Sciatic nerve (tissue), 2 donors: ENCODE measurements around the gene ACTR6. TPM values are rescaled to one million over a fixed set of nuclear protein-coding genes. Genes with fewer than 3 reads are reported as not detected.
A peak's percentile ranks its signal among the peaks of the same experiment; 100 is the strongest.
"Not testable (repeated sequence)": the region's sequence is repeated elsewhere in the genome, so short reads cannot be mapped to it uniquely, and the experiment has no call there.

Experiments
- ATAC-seq: fragments of 200-7000 bp; cut with Tn5 transposase; one replicate; pipeline ENCODE4 v1.9.1; 2020; ENCODE audit warnings: mild to moderate bottlenecking, moderate library complexity
- DNase-seq: peaks from one replicate; pipeline ENCODE4 v3.0.0-alpha.2; 2020; ENCODE audit warnings: low spot score
- intact Hi-C: fragments of 100-400 bp; cut with DNase I; formaldehyde crosslinking; loops from one replicate; pipeline ENCODE4 v1.14.2; 2022
- total RNA-seq: library from RNA; stranded (reverse); fragmentation: NEBNext Ultra II Directional; extraction: Animal tissue kit (Norgen Biotek cat#: 25700); gene quantifications from one replicate; pipeline ENCODE4 v1.2.1, GENCODE V29; 2021
- donor health status: DM: no; HTN: no; CAD: no.
- donor health status: DM: no; HTN: no; CAD: no.

The ACTR6 gene
- total RNA-seq, 1 donor from 2014 or later = 32.3 TPM

DNA sequence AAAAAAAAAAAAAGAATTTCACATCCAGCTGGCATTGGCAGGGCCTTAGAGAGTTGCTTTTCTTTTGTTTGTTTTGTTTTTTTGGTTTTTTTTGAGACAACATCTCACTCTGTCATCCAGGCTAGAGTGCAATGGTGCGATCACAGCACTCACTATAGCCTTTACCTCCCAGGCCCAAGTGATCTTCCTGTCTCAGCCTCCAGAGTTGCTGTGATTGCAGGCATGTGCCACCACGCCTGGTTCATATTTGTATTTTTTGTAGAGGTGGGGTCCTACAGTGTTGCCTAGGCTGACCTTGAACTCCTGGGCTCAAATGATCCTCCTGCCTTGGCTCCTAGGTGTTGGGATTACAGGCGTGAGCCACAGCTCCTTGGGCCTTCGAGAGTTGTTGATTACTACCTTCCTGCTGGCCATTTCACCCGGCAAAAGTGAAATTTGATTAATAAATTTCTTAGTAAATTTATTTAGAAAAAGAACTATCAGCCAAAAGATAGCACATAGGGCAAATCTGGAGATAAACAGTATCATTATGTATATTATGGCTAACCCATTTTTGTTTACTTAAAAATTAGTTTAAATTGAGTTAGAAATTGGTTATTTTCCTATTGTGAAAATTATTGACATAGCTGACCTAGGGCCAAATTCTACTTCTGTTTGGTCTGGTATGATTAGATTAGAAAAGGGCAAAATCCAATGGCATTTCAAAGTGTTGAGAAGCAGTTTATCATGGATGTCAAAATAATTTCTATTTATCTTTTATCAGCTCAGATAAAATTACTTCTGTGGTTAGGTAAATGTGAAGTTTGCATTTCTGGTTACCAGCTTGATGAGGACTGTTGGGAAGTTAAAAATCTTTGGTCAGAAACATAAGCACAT is 12.6 kb downstream of the ACTR6 start:
- intact Hi-C loops = no loop called here
- DNase-seq (no peak), ATAC-seq (no peak)

DNA sequence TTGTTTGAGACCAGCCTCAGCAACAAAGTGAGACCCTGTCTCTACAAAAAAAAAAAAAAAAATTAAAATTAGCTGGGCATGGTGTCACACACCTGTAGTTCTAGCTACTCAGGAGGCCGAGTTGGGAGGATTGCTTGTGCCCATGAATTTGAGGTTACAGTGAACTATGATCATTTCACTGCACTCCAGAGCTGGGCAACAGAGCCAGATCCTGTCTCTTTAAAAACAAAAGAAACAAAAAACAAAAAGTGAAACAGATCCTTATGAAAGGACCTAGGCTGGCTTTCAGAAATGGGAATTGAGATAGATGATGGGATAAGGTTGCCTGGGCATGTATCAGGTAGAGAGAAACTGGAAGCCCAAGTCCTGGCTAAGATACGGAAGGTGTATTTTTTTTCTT is 13.9 kb downstream of the ACTR6 start:
- DNase-seq (no peak), ATAC-seq (no peak)
- intact Hi-C loops = no loop called here

DNA sequence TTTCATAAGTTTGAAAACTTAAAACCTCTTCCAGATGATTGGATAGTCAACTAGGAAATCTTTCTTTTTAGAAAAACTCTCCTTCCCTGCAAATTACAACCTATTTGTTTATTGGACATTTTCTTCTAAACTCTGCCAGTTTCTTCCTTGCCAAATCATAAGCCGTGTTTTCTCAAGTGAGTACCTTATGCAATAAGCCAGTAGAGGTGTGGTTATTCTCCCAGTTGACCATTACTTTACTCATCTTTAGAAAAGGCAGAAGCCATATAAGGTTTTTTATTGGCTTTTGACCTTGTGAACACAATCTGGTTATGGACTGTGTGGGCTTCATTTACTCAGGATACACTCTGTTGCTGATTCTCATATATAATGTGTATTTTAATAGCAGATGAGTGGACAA is 14.6 kb downstream of the ACTR6 start:
- intact Hi-C loops = no loop called here
- DNase-seq (no peak), ATAC-seq (peak; percentile 83)

DNA sequence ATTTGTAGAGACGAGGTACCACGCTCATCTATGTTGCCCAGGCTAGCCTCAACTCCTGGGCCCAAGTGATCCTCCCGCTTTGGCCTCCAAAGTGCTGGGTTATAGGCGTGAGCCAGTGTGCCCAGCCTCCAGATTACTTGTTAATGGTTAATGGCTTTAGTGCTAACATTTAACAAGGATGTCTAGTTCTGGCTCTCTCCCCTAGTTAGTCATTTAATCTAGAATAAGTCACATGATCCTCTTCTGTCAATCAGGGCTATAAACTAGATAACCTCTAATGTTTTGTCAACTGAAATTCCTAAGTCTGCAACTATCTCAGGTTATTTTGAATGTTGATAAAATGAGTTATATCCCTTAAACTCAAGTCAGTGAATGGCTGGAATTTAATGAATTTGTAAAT is 15.7 kb downstream of the ACTR6 start:
- intact Hi-C loops = no loop called here
- ATAC-seq = no peak
- no peak for DNase-seq

DNA sequence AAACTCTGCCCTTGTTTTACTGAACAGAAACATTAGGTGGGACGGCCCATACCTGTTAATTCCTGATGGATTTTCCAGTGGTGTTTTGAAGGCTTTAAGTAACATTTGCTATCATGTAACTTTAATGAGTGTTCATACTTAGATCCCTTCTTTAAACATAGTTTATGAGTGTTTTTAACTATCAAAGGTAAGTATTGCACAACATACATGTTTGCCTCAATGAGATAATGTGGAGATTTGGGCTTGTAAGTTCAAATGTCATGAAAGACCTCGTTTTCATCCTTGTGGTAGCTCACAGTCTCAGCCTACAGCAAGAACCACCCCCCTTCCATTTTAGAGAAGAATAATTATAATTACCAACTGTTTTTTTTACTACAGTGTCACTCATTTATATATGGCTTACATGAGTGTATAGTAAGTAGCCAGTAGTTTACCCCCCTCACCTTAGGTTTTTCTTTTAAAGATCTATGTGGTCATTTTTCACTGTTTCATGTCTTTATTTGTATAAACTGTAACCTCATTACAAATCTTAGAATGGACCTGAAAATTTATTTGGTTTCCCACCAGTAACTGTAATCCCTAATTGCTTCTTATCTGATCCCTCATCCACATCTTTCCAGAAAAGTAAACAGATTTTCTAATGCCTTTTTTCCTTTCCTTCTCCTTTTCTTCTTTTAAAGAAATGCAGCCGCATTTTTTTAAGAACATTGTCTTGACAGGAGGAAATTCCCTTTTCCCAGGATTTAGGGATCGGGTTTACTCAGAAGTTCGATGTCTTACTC is 18.9 kb downstream of the ACTR6 start:
- intact Hi-C loops = no loop called here
- ATAC-seq (no peak), DNase-seq (no peak)

DNA sequence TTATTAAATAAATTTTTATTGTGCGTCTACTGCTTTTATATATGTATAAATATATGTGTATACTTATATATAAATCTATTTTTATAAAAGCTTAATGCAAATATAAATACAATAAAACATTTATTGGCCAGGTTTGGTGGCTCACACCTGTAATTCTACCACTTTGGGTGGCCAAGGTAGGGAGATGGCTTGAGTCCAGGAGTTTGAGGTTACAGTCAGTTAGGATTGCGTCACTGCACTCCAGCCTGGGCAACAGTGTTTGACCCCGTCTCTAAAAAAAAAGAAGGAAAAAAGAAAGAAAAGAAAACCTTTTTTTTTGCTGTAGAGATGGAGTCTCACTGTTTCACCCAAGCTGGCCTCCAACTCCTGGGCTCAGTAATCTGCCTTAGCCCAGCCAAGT is 20.9 kb downstream of the ACTR6 start:
- DNase-seq = no peak
- intact Hi-C loops = no loop called here
- ATAC-seq = no peak

DNA sequence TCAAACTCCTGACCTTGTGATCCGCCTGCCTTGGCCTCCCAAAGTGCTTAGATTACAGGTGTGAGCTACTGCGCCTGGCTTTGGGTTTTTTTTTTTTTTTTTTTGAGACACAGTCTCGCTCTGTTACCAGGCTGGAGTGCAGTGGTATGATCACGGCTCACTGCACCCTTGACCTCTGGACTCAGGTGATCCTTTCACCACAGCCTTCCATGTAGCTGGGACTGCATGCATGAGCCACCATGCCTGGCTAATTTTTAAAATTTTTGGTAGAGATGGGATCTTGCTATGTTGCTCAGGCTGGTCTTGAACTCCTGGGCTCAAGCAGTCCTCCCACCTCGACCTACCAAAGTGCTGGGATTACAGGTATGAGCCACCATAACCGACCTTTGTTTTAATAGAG is 21.6 kb downstream of the ACTR6 start:
- ATAC-seq = not testable (repeated sequence)

DNA sequence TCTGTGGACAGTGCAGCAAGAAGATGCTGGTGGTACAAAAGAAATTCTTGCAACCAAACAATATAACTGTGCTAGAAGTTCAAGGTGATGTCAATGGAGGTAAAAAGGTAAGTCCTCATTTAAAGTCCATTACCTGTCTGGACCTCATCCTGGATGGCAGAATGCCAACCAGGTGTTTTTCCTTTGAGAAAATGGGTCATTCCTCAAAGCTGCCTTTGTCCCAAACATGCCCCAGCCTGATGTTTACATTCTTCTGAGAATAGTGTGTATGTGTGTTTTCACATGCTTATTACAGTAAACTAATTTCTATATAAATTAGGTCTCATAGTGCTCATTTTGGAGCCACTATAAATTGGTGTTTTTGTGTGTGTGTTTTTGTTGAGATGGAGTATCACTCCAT is 24.9 kb downstream of the ACTR6 start:
- DNase-seq = no peak
- ATAC-seq = no peak
- intact Hi-C loops = no loop called here

More for the DNA sequence above, 21.6 kb downstream of the ACTR6 start:
- intact Hi-C loops, DNase-seq: not testable (repeated sequence)

DNA sequence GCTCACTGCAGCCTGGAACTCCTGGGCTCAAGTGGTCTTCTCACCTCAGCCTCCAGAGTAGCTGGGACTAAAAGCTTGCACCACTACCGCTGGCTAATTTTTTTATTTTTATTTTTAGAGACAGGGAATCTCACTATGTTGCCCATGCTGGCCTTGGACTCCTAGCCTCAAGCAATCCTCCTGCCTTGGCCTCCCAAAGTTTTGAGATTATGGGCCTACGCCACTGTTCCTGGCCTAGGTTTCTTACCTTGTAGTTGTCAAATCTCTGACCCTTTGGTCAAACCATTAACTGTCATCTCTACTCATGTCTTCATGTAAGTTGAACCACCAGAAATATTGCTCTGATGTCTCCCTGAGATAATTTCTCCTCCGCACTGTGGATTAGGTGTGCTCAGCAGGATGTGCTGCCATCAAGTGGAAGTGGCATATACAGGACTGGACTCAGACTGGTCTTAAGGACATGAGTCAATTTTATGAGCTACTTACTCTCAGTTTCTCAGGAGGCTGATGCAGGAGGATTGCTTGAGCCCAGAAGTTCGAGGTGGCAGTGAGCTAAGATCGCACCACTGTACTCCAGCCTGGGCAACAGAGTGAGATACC is 28.5 kb downstream of the ACTR6 start:
- intact Hi-C loops = no loop called here
- ATAC-seq (no peak), DNase-seq (no peak)

DNA sequence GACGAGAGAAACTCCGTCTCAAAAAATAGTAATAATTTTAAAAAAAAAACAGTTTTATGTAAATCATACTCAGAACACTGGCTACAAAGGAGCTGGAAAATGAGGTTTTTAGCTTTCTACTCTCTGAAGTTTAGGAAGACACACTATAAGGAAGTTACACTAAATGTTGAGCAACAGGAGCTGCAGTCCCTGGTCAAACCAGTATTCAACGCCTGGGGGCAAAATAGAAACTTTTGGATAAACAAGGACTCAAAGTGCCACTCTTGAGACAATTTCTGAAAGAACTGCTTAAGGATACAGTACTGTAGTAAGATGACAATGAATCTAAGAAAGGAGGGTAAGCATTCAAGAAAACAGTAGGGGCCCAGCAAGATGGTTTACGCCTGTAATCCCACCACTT is 29.3 kb downstream of the ACTR6 start:
- no peak for ATAC-seq
- intact Hi-C loops = no loop called here

DNA sequence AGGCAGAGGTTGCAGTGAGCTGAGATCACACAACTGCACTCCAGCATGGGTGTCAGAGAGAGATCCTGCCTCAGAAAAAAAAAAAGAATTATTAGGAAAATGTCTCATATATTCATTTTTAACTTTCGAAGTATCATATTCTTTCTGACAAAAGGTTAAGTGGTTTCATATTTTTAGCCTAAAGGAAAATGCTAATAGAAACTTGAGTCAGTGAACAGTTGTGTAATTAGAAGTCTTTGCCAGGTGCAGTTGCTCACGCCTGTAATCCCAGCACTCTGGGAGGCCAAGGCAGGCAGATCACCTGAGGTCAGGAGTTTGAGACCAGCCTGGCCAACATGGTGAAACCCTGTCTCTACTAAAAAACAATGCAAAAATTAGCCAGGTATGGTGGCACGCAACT is 31.3 kb downstream of the ACTR6 start:
- DNase-seq, intact Hi-C loops, ATAC-seq: not testable (repeated sequence)

More for the DNA sequence above, 29.3 kb downstream of the ACTR6 start:
- DNase-seq = no peak

DNA sequence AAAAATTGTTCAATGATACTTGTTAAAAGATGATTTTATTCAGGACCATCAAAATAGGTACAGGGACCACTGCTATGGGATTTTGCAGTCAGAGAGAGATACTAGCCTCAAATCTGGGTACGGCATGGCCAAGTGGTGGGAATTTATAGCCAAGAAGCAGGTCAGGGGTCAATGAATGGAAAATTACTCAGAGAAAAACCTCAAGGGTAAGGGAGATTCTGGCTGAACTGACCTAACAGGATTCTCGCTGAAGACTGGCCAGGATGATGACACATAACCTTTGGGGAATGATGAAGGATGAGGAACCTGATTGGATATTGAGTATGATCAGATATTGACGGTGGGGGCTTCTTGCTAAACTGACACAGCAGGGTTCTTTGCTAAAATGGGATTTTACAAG is 33.6 kb downstream of the ACTR6 start:
- DNase-seq (no peak), ATAC-seq (peak; percentile 88)
- intact Hi-C loops = no loop called here

DNA sequence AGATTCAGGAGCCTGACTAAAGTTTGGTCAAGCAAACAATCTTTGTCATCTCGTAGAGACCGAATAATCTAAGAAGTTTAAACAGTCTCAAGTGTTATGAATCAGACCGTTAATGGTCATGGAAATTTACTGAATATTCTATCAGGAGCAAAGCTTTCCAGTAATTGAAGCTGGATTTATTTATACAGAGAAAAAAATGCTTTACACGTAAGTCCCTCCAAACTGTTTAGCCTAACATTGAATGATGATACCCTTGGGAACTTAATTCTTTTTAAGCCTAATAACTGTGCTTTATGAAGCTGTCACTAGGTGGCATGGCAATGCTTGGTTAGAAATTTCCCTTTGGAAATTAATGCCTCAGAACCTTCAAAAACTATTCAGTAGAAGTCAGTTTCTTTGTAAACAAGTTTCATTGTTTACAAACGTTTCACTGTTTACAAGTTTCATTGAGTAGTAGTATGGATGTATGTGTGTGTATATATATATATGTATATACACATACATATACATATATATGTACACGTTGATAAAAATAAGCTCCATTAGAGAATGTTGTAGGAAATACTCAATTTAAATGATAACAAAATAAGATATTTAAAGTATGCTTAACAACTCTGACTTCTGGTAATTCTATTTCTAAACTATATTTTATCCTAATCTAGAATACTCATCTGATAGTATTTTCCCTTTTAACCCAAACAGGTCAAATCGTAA is 34.1 kb downstream of the ACTR6 start:
- intact Hi-C loops = no loop called here
- peak; percentile 83 for ATAC-seq

DNA sequence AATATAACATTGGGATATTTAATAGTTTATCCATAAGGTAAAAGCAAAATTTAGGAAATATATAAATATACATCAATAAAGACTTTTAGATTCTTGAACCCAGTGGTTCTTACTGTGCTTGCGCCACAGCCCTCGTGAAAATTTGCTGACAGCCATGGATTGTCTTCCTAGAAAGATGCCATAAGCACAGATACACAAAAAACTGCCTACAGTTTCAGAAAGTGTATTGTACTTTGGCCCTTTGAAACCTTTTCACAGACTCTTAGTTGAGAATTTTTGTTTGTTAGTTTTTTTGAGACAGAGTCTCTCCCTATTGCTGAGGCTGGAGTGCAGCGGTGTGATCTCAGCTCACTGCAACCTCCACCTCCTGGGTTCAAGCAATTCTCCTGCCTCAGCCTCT is 38.2 kb downstream of the ACTR6 start:
- DNase-seq (no peak), ATAC-seq (no peak)
- intact Hi-C loops = no loop called here

More for the DNA sequence above, 34.1 kb downstream of the ACTR6 start:
- DNase-seq = no peak

DNA sequence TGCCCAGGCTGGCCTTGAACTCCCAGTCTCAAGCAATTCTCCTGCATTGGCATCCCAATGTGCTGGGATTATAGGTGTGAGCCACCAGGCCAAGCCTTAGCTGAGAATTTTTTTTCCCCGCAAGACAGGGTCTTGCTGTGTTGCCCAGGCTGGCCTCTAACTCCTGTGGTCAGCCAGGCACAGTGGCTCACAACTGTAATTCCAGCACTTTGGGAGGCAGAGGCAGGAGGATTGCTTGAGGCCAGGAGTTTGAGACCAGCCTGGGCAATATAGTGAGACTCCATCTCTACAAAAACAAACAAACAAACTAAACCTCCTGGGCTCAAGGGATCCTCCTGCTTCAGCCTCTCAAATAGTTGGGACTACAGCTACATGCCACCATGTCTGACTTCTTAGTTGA is 39.0 kb downstream of the ACTR6 start:
- intact Hi-C loops = no loop called here
- no peak for DNase-seq

DNA sequence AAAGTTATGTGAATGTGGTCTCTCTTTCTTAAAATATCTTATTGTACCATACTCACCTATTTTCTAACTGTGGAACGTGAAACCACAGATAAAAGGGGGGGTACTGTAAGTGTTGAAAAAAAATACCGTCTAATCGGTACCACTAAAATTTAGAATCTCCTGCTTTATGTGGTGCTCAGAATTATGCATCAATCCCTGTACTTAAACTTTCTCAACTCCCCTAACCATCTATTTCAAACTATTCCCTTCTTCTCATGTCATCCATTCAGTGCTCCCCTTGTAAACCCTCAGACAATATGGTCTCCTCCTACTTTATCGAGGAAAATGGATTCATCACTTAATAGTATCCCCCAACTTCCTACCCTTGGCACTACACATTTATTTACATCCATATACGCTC is 42.5 kb downstream of the ACTR6 start:
- intact Hi-C loops = no loop called here
- DNase-seq = no peak
- no peak for ATAC-seq

More for the DNA sequence above, 39.0 kb downstream of the ACTR6 start:
- ATAC-seq = no peak

DNA sequence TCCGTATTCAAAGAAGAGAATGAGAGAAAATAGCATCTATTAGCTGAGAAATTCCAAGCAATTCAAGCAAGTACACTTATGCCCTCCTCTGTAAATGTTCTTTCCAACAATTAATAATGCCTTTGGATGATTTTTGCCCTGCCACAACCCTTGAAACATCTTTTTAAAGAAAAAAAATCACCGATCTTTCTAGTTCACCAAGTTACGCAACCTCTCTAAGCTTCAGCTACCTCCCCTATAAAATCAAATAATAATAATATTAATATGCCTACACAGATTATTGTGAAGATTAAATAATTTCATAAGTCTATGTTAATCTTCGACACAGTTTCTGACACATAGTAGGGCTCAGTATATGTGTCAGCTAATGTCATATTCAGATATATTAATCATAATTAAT is 47.1 kb downstream of the ACTR6 start:
- intact Hi-C loops = no loop called here
- no peak for ATAC-seq

DNA sequence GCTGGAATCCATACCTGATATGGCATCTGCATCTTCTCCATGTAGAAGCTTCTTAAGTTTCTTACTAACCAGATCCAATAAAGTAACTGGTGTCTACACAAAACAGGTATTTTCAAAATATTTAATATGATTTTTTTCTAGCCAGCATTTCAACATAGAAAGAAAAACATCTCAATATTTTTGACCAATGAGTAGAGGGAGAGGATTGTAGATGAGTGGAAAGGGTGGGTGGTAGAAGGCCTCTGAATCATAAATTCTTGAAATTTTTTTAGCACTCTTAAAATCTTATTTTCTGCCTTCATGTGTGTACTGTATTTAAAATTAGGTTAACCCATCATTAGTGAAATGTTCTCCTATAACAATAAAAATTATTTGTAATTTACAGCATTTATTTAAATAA is 48.3 kb downstream of the ACTR6 start:
- ATAC-seq = no peak
- DNase-seq = no peak
- intact Hi-C loops = no loop called here

More for the DNA sequence above, 47.1 kb downstream of the ACTR6 start:
- no peak for DNase-seq

DNA sequence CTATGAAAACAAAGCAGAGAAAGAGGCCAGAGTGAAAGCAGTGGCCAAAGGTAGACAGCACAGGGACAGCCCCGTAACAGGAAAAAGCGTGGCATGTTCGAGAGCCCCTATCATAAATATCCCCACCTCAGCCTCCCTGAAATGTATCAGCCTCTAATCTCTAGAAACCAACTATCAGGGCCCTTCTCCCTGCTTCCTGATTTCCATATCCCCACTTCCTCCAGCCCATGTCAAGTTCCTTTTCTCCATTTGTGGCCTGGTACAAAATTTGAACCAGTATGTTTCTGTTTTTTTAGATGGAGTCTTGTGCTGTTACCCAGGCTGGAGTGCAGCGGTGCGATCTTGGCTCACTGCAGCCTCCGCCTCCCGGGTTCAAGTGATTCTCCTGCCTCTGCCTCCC is 49.3 kb downstream of the ACTR6 start:
- no peak for DNase-seq
- ATAC-seq = no peak
- intact Hi-C loops = no loop called here
